GM21529 (cell line): Measurements from ENCODE around the gene RPN1.
"Not testable (repeated sequence)": the region's sequence is repeated elsewhere in the genome, so short reads cannot be mapped to it uniquely, and the experiment has no call there.

Experiments used
- ATAC-seq: cut with Tn5 transposase; IDR thresholded peaks from one replicate; pipeline ENCODE4 v1.9.1; 2021; ENCODE audit not compliant: unreplicated experiment

The RPN1 gene

GRCh38 chr3:128650096-128651050, at the start of gene RPN1:
Gene RPN1 (minus strand): TSS chr3:128650818. CDS start chr3:128650800, 18 bp downstream.
- peak; percentile 93 for ATAC-seq

GRCh38 chr3:128698211-128699047, 47.8 kb upstream of the RPN1 start:
- no peak for ATAC-seq

- ATAC-seq = no peak
Measured at GRCh38 chr3:128697341-128697740, 46.7 kb upstream of the RPN1 start.

GRCh38 chr3:128693696-128694095, 43.1 kb upstream of the RPN1 start:
- ATAC-seq = no peak

GRCh38 chr3:128689060-128689459, 38.4 kb upstream of the RPN1 start:
- no peak for ATAC-seq

GRCh38 chr3:128686465-128686864, 35.8 kb upstream of the RPN1 start:
- no peak for ATAC-seq

GRCh38 chr3:128684986-128685726, 34.5 kb upstream of the RPN1 start:
- ATAC-seq = no peak

- ATAC-seq = no peak
Measured at GRCh38 chr3:128683957-128684356, 33.3 kb upstream of the RPN1 start.

GRCh38 chr3:128681369-128681829, 30.8 kb upstream of the RPN1 start:
- ATAC-seq = no peak

- peak; percentile 96 for ATAC-seq
Measured at GRCh38 chr3:128680603-128681368, 30.2 kb upstream of the RPN1 start.

GRCh38 chr3:128679338-128679737, 28.7 kb upstream of the RPN1 start:
- no peak for ATAC-seq

- ATAC-seq = not testable (repeated sequence)
Measured at GRCh38 chr3:128675802-128676201, 25.2 kb upstream of the RPN1 start.

GRCh38 chr3:128674161-128674784, 23.7 kb upstream of the RPN1 start:
- ATAC-seq = no peak

- ATAC-seq = no peak
Measured at GRCh38 chr3:128667641-128668040, 17.0 kb upstream of the RPN1 start.

GRCh38 chr3:128665362-128666021, 14.9 kb upstream of the RPN1 start:
- ATAC-seq = no peak

GRCh38 chr3:128663151-128663550, 12.5 kb upstream of the RPN1 start:
- ATAC-seq = no peak

GRCh38 chr3:128655531-128655930, 4.9 kb upstream of the RPN1 start:
- ATAC-seq = no peak

GRCh38 chr3:128653993-128654805, 3.6 kb upstream of the RPN1 start:
- ATAC-seq = not testable (repeated sequence)
